Measurements from ENCODE around the gene ARMC5. TPM values are rescaled to one million over a fixed set of nuclear protein-coding genes. Genes with fewer than 3 reads are reported as not detected.
"Not testable (repeated sequence)": the region's sequence is repeated elsewhere in the genome, so short reads cannot be mapped to it uniquely, and the experiment has no call there.

The ARMC5 gene
- polyA plus RNA-seq, 1 experiment: 6.4 TPM

- Histone ChIP-seq H3K27me3 (ENCODE audit: control insufficient read depth, insufficient read depth, low read length) (no peaks in the 10 kb centered on the region), H3K4me3 (ENCODE audit: low read depth, low read length) (no peak overlapping the region), H3K36me3 (ENCODE audit: control insufficient read depth, insufficient read depth, low read length) (peaks cover 30% of the 10 kb centered on the region)
- ChIA-PET CTCF (interaction anchor here (1.2 kb wide), 1 partner anchor 8 kb away, joined by 3 read pairs; no protein-coding TSS in a partner anchor), POLR2A (no interaction called here)
- DNase-seq (ENCODE audit: low read depth): no peak
- no peak for TF ChIP-seq CTCF (IDR thresholded peaks at IDR 0.05; ENCODE audit: insufficient read depth, low read depth, low read length)
Measured at GRCh38 chr16:31478956-31479355, 19.7 kb downstream of the ARMC5 start.

- CTCF ChIA-PET: interaction anchor here (0.7 to 1.1 kb wide), 2 partner anchors 14 to 24 kb away, joined by 3 read pairs; no protein-coding TSS in a partner anchor
- no peak for DNase-seq (ENCODE audit: low read depth)
- peaks cover 25% of the 10 kb centered on the region for H3K36me3 ChIP-seq (ENCODE audit: control insufficient read depth, insufficient read depth, low read length)
- no peaks in the 10 kb centered on the region for H3K27me3 ChIP-seq (ENCODE audit: control insufficient read depth, insufficient read depth, low read length)
- no peak overlapping the region for H3K4me3 ChIP-seq (ENCODE audit: low read depth, low read length)
- no peak for TF ChIP-seq CTCF (IDR thresholded peaks at IDR 0.05; ENCODE audit: insufficient read depth, low read depth, low read length)
- POLR2A ChIA-PET: interaction anchor here (0.6 kb wide), 1 partner anchor 27 kb away, joined by 7 read pairs; no protein-coding TSS in a partner anchor
Measured at GRCh38 chr16:31479751-31480150, 20.4 kb downstream of the ARMC5 start.

- Histone ChIP-seq H3K36me3 (ENCODE audit: control insufficient read depth, insufficient read depth, low read length) (peaks cover 21% of the 10 kb centered on the region), H3K27me3 (ENCODE audit: control insufficient read depth, insufficient read depth, low read length) (no peaks in the 10 kb centered on the region; the same call in 1 of the 2 replicates), H3K4me3 (ENCODE audit: low read depth, low read length) (no peak overlapping the region)
- POLR2A ChIA-PET: no interaction called here
- no peak for TF ChIP-seq CTCF (IDR thresholded peaks at IDR 0.05; ENCODE audit: insufficient read depth, low read depth, low read length)
- DNase-seq (ENCODE audit: low read depth): no peak
- CTCF ChIA-PET: interaction anchor here (0.7 to 1.4 kb wide), 2 partner anchors 11 to 390 kb away, joined by 3 read pairs; no protein-coding TSS in a partner anchor
Measured at GRCh38 chr16:31480851-31481536, 21.7 kb downstream of the ARMC5 start.

- ChIA-PET POLR2A (interaction anchor here (0.6 to 1.5 kb wide), 2 partner anchors 24 to 25 kb away, joined by 3 read pairs; partner anchors contain the start of gene ARMC5), CTCF (interaction anchor here (0.9 kb wide), 1 partner anchor 23 kb away, joined by 4 read pairs; no protein-coding TSS in a partner anchor)
- Histone ChIP-seq H3K36me3 (ENCODE audit: control insufficient read depth, insufficient read depth, low read length) (peaks cover 8% of the 10 kb centered on the region), H3K27me3 (ENCODE audit: control insufficient read depth, insufficient read depth, low read length) (peaks cover 4% of the 10 kb centered on the region; the same call in 1 of the 2 replicates), H3K4me3 (ENCODE audit: low read depth, low read length) (no peak within 1 kb of the TSS)
- DNase-seq (ENCODE audit: low read depth): no peak
- TF ChIP-seq CTCF (IDR thresholded peaks at IDR 0.05; ENCODE audit: insufficient read depth, low read depth, low read length): no peak
Measured at GRCh38 chr16:31483081-31483480, 23.8 kb downstream of the ARMC5 start, which contains the start of gene SLC5A2. Gene SLC5A2 (plus strand): TSS chr16:31483123. CDS start chr16:31483137, 14 bp downstream.

GRCh38 chr16:31484048-31484447, 24.7 kb downstream of the ARMC5 start:
- CTCF ChIA-PET; DNase-seq (ENCODE audit: low read depth); H3K27me3 ChIP-seq (ENCODE audit: control insufficient read depth, insufficient read depth, low read length); H3K4me3 ChIP-seq (ENCODE audit: low read depth, low read length); H3K36me3 ChIP-seq (ENCODE audit: control insufficient read depth, insufficient read depth, low read length); POLR2A ChIA-PET: not testable (repeated sequence)

All from BJ (cell line).